Activated CD4-positive, alpha-beta T cell treated with anti-CD3 and anti-CD28 coated beads, Interleukin-2, amount 10 ng/mL, durations not matched to agents 7 days and 5 days (primary cell): ENCODE results near the gene FCRL4. TPM values are rescaled to one million over a fixed set of nuclear protein-coding genes. Genes with fewer than 3 reads are reported as not detected.

Source experiments
- CTCF ChIA-PET: fragments of 350-600 bp; sonication (Branson Sonifier 250); formaldehyde crosslinking; loops from one replicate; lab custom pipeline; 2021; ENCODE audit warnings: antibody characterized with exemption; lab: Charles Lee
- POLR2A ChIA-PET: fragments of 350-600 bp; sonication (Branson Sonifier 250); formaldehyde crosslinking; loops from one replicate; lab custom pipeline; 2021; ENCODE audit warnings: antibody characterized with exemption; lab: Charles Lee
- DNase-seq: peaks from one replicate; pipeline ENCODE4 v3.0.0-alpha.2; 2020
- H3K27ac Mint-ChIP-seq: one replicate; pipeline ENCODE4 v1.8.0; 2021; ENCODE audit warnings: mild to moderate bottlenecking, moderate library complexity, mixed read lengths
- H3K27me3 Mint-ChIP-seq: one replicate; pipeline ENCODE4 v1.8.0; 2021; ENCODE audit warnings: mixed read lengths
- H3K36me3 Mint-ChIP-seq: one replicate; pipeline ENCODE4 v1.8.0; 2021; ENCODE audit warnings: low read depth, mixed read lengths
- H3K4me1 Mint-ChIP-seq: one replicate; pipeline ENCODE4 v1.8.0; 2021; ENCODE audit warnings: mixed read lengths
- H3K4me3 Mint-ChIP-seq: one replicate; pipeline ENCODE4 v1.8.0; 2021; ENCODE audit warnings: mild to moderate bottlenecking, moderate library complexity, mixed read lengths
- H3K9me3 Mint-ChIP-seq: one replicate; pipeline ENCODE4 v1.8.0; 2021; ENCODE audit warnings: mixed read lengths
- total RNA-seq, 2 experiments: library from RNA; stranded (reverse); gene quantifications; one replicate each; pipeline ENCODE4 v1.2.3, GENCODE V29; 2021

The FCRL4 gene
- total RNA-seq, 2 experiments from 2014 or later = not detected

DNA sequence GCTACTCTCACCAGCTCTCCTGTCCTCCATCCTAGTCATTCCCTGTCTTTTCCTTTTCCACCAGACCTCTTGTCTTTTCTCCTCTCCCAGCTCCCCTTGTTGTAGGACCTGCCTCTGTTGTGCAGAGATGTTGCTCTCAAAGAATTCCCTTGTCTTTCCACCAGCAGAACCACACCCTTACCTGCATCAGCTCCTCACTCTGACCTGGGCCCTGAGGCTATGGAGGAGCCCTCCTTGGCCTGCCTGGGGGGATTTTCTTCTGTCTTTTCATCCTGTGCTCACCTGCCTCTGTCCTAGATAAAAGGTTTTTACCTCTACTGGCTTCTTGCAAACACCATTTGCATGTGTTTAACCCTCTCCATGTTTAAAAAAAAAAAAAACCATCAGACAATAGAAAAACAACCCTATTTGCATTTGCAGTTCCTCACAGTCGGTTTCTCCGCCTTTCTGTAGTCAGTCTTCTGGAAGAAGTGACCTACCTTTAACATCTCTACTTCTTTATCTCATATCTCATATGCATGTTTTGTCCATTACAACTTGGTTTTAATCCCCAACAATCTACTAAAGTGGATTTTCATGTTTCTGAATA, 57.6 kb downstream of the FCRL4 start:
- Mint-ChIP-seq H3K4me3 (no peak overlapping the region), H3K36me3 (no peaks in the 10 kb centered on the region), H3K27me3 (peaks cover 20% of the 10 kb centered on the region), H3K27ac (no peak overlapping the region), H3K4me1 (no peaks in the 10 kb centered on the region), H3K9me3 (no peaks in the 10 kb centered on the region)
- no peak for DNase-seq
- ChIA-PET POLR2A (no interaction called here), CTCF (no interaction called here)

DNA sequence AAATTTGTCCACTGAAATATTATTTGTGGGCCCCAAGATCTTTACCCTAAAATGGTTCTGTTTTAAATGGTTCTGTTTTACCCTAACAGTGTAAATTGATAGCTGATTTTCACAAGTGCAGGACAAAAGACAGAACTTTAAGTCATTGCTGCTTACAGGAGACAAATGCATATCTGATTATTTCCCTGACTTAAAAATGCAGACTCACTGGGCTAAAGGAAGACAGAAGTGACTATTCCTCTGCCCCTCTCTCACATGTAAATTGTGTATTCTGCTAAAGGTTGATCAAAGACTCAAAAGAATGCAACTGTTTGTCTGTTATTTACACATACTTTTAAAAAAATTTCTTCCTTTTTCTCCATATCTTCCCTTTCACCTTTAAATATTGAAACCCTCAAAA, 58.3 kb downstream of the FCRL4 start:
- no peak overlapping the region for H3K4me3 Mint-ChIP-seq
- CTCF ChIA-PET = no interaction called here
- no peaks in the 10 kb centered on the region for H3K36me3 Mint-ChIP-seq
- POLR2A ChIA-PET = no interaction called here
- H3K27ac Mint-ChIP-seq = no peak overlapping the region
- no peaks in the 10 kb centered on the region for H3K9me3 Mint-ChIP-seq
- peaks cover 20% of the 10 kb centered on the region for H3K27me3 Mint-ChIP-seq
- DNase-seq = no peak
- H3K4me1 Mint-ChIP-seq = no peaks in the 10 kb centered on the region

DNA sequence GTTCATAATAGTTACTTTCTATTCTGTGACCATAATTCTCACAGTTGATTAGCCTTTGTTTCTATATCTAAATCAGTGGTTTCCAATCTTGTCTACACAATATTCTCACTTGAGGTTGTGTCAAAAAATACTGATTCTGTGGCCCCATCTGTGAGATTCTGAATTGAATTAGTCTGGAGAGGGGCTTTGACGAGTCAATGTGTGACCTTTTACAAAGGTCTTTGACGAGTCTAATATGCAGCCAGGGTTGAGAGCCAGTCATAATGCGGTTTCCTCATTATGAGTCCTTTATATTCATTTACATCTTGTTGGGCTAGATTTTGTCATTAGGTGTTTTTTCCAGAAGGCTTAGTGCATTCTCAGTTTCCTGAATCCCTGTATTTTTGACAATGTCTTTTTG, 65.3 kb downstream of the FCRL4 start:
- H3K4me1 Mint-ChIP-seq = no peaks in the 10 kb centered on the region
- no peak overlapping the region for H3K4me3 Mint-ChIP-seq
- POLR2A ChIA-PET = no interaction called here
- H3K9me3 Mint-ChIP-seq = no peaks in the 10 kb centered on the region
- H3K27me3 Mint-ChIP-seq = peaks cover 18% of the 10 kb centered on the region
- DNase-seq = no peak
- CTCF ChIA-PET = no interaction called here
- no peaks in the 10 kb centered on the region for H3K36me3 Mint-ChIP-seq
- H3K27ac Mint-ChIP-seq = no peak overlapping the region

DNA sequence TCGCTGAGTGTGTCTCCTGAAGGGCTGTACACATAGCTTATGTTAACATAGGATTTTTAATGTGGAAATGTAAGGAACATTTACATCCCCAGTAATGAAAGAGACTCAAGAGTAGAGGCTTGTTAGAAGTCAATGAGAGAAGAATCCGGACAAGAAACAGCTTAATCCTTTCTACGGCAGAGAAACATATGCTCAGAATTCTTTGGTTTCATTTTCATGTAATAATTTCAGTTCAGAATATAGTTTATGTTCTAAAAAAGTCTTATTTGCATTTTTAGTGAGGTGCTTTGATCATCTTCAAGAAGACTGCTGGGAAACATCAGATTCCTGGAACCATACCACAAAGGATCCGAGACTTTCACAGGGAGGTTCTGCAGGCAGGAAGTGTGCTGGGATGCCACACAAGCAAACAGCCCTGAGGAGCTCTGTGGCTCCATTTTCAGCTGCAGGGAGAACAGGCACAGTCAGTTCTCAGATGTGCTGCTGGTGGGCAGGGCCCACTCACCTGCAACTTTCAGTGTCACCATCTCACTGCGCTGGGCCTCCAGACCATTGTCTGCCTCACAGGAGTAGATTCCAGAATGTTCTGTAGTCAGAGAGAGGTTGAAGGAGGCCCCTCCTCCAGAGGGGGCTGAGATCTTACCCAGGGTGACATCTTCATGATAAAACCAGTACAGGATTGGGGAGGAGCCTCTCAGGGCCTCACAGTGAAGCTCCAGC, 74.0 kb downstream of the FCRL4 start:
- ChIA-PET CTCF (no interaction called here), POLR2A (no interaction called here)
- no peak for DNase-seq
- H3K27me3 Mint-ChIP-seq = peaks cover 2% of the 10 kb centered on the region
- no peak overlapping the region for H3K27ac Mint-ChIP-seq
- H3K9me3 Mint-ChIP-seq = no peaks in the 10 kb centered on the region
- H3K36me3 Mint-ChIP-seq = no peaks in the 10 kb centered on the region
- H3K4me1 Mint-ChIP-seq = peaks cover 16% of the 10 kb centered on the region
- no peak overlapping the region for H3K4me3 Mint-ChIP-seq

Other genes starting within 250 kb of the FCRL4 start
- not detected for gene FCRL5, start 45.6 kb downstream of the FCRL4 start, total RNA-seq
- gene FCRL3, start 102.7 kb upstream of the FCRL4 start, total RNA-seq = under 1 TPM; 0.10 to 0.20 TPM
- gene FCRL2, start 179.0 kb upstream of the FCRL4 start, total RNA-seq = not detected
- gene FCRL1, start 222.0 kb upstream of the FCRL4 start, total RNA-seq = under 1 TPM in 1 of 2 experiments, not detected in 1; 0.22 TPM
- gene CD5L, start 243.7 kb upstream of the FCRL4 start, total RNA-seq = not detected